Measurements from ENCODE around the gene NPIPA5. TPM values are rescaled to one million over a fixed set of nuclear protein-coding genes. Genes with fewer than 3 reads are reported as not detected.
"Not testable (repeated sequence)": the region's sequence is repeated elsewhere in the genome, so short reads cannot be mapped to it uniquely, and the experiment has no call there.

Gene NPIPA5
- total and polyA plus RNA-seq, 2 donors (not counting 1 experiment from before 2014, with no cell fraction given): 21.0 TPM; not detected in 1

DNA sequence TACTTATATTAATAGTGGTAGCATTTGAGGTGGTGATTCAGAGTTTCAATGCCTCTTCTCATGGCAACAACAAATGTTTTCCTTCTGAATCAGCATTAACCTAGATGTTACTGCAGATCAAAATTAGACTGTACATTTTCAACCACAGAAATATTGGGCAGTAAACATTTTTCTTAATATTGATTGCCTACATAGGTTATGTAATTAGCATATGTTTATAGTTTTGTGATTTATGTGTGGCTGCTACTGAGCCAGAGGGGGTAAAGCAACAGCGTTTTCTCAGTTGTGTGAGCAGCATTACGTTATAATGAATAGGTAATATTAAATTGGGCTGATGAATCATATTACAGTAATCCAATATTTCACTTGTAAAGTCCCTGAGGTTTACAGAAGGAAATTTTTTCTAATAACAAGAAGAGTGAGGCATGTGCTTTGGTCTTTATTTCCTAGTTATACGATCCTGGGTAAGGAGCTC is 37.5 kb upstream of the NPIPA5 start:
- no peak for ATAC-seq (ENCODE audit: low read depth)
- Histone ChIP-seq H3K4me2 (replicated peaks; ENCODE audit: low read depth, low read length, poor library complexity, severe bottlenecking) (no peak overlapping the region), H3K27me3 (replicated peaks in 1 of 4; ENCODE audit: control extremely low read depth in 1 of 4, control insufficient read depth in 3 of 4, insufficient read depth in 4 of 4, low read length in 3 of 4) (no peaks in the 10 kb centered on the region), H3K9ac (ENCODE audit: low read length) (no peak overlapping the region), H2AFZ (ENCODE audit: insufficient read depth, low read depth, low read length, poor library complexity, severe bottlenecking) (no peak overlapping the region), H3K4me3 (ENCODE audit: control extremely low read depth in 1 of 5, extremely low read depth in 1 of 5, insufficient read depth in 1 of 5, low read depth in 2 of 5, low read length in 4 of 5) (no peak overlapping the region), H3K9me3 (ENCODE audit: control extremely low read depth in 1 of 3, control insufficient read depth in 2 of 3, insufficient read depth in 1 of 3, low read length in 2 of 3) (no peaks in the 10 kb centered on the region), H3K4me1 (ENCODE audit: control insufficient read depth in 2 of 2, insufficient read depth in 2 of 2, low read length in 2 of 2) (no peaks in the 10 kb centered on the region), H3K27ac (ENCODE audit: low read length in 2 of 2) (no peak overlapping the region), H3K79me2 (ENCODE audit: control insufficient read depth, insufficient read depth, low read length) (no peaks in the 10 kb centered on the region), H3K36me3 (replicated peaks in 1 of 2; ENCODE audit: control extremely low read depth in 1 of 2, control insufficient read depth in 1 of 2, extremely low read depth in 1 of 2, insufficient read depth in 2 of 2, low read length in 1 of 2) (no peaks in the 10 kb centered on the region), H4K20me1 (ENCODE audit: control insufficient read depth, insufficient read depth, low read length, poor library complexity, severe bottlenecking) (no peaks in the 10 kb centered on the region)
- H3K27me3 Mint-ChIP-seq: peaks cover 3% of the 10 kb centered on the region
- no peak for DNase-seq
- ChIA-PET CTCF (interaction anchor here (0.8 kb wide), 1 partner anchor 13 kb away, joined by 3 read pairs; no protein-coding TSS in a partner anchor), POLR2A (no interaction called here)
- H3K4me1 Mint-ChIP-seq: no peaks in the 10 kb centered on the region
- WGBS (ENCODE audit: insufficient coverage): no CpG with 5 or more reads among the region's 3 CpGs
- TF ChIP-seq EZH2 (IDR thresholded peaks at IDR 0.05; ENCODE audit: borderline replicate concordance, insufficient read depth, low read depth, low read length, poor library complexity, severe bottlenecking): no peak
- TF ChIP-seq, protein P1, sequence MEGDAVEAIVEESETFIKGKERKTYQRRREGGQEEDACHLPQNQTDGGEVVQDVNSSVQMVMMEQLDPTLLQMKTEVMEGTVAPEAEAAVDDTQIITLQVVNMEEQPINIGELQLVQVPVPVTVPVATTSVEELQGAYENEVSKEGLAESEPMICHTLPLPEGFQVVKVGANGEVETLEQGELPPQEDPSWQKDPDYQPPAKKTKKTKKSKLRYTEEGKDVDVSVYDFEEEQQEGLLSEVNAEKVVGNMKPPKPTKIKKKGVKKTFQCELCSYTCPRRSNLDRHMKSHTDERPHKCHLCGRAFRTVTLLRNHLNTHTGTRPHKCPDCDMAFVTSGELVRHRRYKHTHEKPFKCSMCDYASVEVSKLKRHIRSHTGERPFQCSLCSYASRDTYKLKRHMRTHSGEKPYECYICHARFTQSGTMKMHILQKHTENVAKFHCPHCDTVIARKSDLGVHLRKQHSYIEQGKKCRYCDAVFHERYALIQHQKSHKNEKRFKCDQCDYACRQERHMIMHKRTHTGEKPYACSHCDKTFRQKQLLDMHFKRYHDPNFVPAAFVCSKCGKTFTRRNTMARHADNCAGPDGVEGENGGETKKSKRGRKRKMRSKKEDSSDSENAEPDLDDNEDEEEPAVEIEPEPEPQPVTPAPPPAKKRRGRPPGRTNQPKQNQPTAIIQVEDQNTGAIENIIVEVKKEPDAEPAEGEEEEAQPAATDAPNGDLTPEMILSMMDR (IDR thresholded peaks at IDR 0.05): no peak
- intact Hi-C loops (cut with micrococcal nuclease): no loop called here
- no peak overlapping the region for H3K4me3 Mint-ChIP-seq
- no peaks in the 10 kb centered on the region for H3K9me3 Mint-ChIP-seq (ENCODE audit: insufficient read depth)
- H3K27ac Mint-ChIP-seq: no peak overlapping the region

DNA sequence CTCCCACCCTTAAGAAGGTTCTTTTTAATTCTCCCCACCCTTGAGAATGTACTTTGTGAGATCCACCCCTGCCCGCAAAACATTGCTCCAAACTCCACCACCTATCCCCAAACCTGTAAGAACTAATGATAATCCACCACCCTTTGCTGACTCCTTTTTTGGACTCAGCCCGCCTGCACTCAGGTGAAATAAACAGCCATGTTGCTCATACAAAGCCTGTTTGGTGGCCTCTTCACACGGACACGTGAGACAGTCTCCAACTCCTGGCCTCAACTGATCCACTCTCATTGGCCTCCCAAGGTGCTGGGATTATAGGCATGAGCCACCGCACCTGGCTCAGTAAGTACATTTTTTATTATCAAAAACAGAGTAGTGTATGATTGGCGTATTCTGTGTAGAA is 31.4 kb upstream of the NPIPA5 start:
- H3K9ac ChIP-seq (ENCODE audit: low read length); H3K79me2 ChIP-seq (ENCODE audit: control insufficient read depth, insufficient read depth, low read length); H2AFZ ChIP-seq (ENCODE audit: insufficient read depth, low read depth, low read length, poor library complexity, severe bottlenecking); CTCF ChIA-PET; H3K36me3 ChIP-seq (replicated peaks in 1 of 2; ENCODE audit: control extremely low read depth in 1 of 2, control insufficient read depth in 1 of 2, extremely low read depth in 1 of 2, insufficient read depth in 2 of 2, low read length in 1 of 2); POLR2A ChIA-PET; H3K27ac ChIP-seq (ENCODE audit: low read length in 2 of 2); H3K9me3 ChIP-seq (ENCODE audit: control extremely low read depth in 1 of 3, control insufficient read depth in 2 of 3, insufficient read depth in 1 of 3, low read length in 2 of 3); ATAC-seq (ENCODE audit: low read depth); H3K4me1 Mint-ChIP-seq; H3K4me1 ChIP-seq (ENCODE audit: control insufficient read depth in 2 of 2, insufficient read depth in 2 of 2, low read length in 2 of 2); H3K27ac Mint-ChIP-seq; H3K4me3 Mint-ChIP-seq; H3K27me3 ChIP-seq (replicated peaks in 1 of 4; ENCODE audit: control extremely low read depth in 1 of 4, control insufficient read depth in 3 of 4, insufficient read depth in 4 of 4, low read length in 3 of 4); H4K20me1 ChIP-seq (ENCODE audit: control insufficient read depth, insufficient read depth, low read length, poor library complexity, severe bottlenecking); intact Hi-C loops (cut with micrococcal nuclease); H3K27me3 Mint-ChIP-seq; H3K9me3 Mint-ChIP-seq (ENCODE audit: insufficient read depth); H3K4me3 ChIP-seq (ENCODE audit: control extremely low read depth in 1 of 5, extremely low read depth in 1 of 5, insufficient read depth in 1 of 5, low read depth in 2 of 5, low read length in 4 of 5); DNase-seq; H3K4me2 ChIP-seq (replicated peaks; ENCODE audit: low read depth, low read length, poor library complexity, severe bottlenecking): not testable (repeated sequence)
- 100% methylated on average over 4 of the region's 6 CpGs for WGBS (ENCODE audit: insufficient coverage)

DNA sequence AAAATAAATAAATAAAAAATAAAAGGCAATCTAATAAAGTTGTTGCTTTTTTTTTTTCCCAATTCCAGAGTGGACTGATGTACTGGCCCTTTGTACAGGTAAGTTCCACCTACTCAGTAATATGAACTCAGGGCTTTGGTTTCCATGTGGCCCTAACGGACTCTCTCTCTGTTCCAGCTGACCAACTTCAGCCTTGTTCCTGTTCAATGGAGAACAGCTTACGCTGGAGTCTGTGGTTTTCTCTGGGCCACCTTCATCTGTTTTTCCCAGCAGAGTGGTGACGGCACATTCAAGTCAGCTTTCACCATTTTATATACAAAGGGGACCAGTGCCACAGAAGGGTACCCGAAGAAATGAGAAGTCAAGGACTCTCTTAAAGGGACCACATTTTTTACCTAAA is 29.7 kb upstream of the NPIPA5 start:
- H3K27ac Mint-ChIP-seq; H3K4me1 ChIP-seq (ENCODE audit: control insufficient read depth in 2 of 2, insufficient read depth in 2 of 2, low read length in 2 of 2); H4K20me1 ChIP-seq (ENCODE audit: control insufficient read depth, insufficient read depth, low read length, poor library complexity, severe bottlenecking); H3K9me3 Mint-ChIP-seq (ENCODE audit: insufficient read depth); CTCF ChIA-PET; H3K27me3 ChIP-seq (replicated peaks in 1 of 4; ENCODE audit: control extremely low read depth in 1 of 4, control insufficient read depth in 3 of 4, insufficient read depth in 4 of 4, low read length in 3 of 4); H3K4me2 ChIP-seq (replicated peaks; ENCODE audit: low read depth, low read length, poor library complexity, severe bottlenecking); DNase-seq; intact Hi-C loops (cut with micrococcal nuclease); H3K27me3 Mint-ChIP-seq; H3K36me3 ChIP-seq (replicated peaks in 1 of 2; ENCODE audit: control extremely low read depth in 1 of 2, control insufficient read depth in 1 of 2, extremely low read depth in 1 of 2, insufficient read depth in 2 of 2, low read length in 1 of 2); ATAC-seq (ENCODE audit: low read depth); POLR2A ChIA-PET; H3K4me3 ChIP-seq (ENCODE audit: control extremely low read depth in 1 of 5, extremely low read depth in 1 of 5, insufficient read depth in 1 of 5, low read depth in 2 of 5, low read length in 4 of 5); H3K9ac ChIP-seq (ENCODE audit: low read length); H2AFZ ChIP-seq (ENCODE audit: insufficient read depth, low read depth, low read length, poor library complexity, severe bottlenecking); H3K9me3 ChIP-seq (ENCODE audit: control extremely low read depth in 1 of 3, control insufficient read depth in 2 of 3, insufficient read depth in 1 of 3, low read length in 2 of 3); H3K4me3 Mint-ChIP-seq; H3K79me2 ChIP-seq (ENCODE audit: control insufficient read depth, insufficient read depth, low read length); H3K27ac ChIP-seq (ENCODE audit: low read length in 2 of 2): not testable (repeated sequence)
- WGBS (ENCODE audit: insufficient coverage): 82% methylated on average over 3 of the region's 4 CpGs
- H3K4me1 Mint-ChIP-seq: peaks cover 15% of the 10 kb centered on the region

Data from B cell (primary cell).